NCI-H1048 (cell line): ENCODE data around the gene DNAH3.
"Not testable (repeated sequence)": the region's sequence is repeated elsewhere in the genome, so short reads cannot be mapped to it uniquely, and the experiment has no call there.

Source experiments
- DNase-seq: peaks from one replicate; lab custom pipeline; 2025; lab: John Stamatoyannopoulos, UW

The DNAH3 gene, protein sequence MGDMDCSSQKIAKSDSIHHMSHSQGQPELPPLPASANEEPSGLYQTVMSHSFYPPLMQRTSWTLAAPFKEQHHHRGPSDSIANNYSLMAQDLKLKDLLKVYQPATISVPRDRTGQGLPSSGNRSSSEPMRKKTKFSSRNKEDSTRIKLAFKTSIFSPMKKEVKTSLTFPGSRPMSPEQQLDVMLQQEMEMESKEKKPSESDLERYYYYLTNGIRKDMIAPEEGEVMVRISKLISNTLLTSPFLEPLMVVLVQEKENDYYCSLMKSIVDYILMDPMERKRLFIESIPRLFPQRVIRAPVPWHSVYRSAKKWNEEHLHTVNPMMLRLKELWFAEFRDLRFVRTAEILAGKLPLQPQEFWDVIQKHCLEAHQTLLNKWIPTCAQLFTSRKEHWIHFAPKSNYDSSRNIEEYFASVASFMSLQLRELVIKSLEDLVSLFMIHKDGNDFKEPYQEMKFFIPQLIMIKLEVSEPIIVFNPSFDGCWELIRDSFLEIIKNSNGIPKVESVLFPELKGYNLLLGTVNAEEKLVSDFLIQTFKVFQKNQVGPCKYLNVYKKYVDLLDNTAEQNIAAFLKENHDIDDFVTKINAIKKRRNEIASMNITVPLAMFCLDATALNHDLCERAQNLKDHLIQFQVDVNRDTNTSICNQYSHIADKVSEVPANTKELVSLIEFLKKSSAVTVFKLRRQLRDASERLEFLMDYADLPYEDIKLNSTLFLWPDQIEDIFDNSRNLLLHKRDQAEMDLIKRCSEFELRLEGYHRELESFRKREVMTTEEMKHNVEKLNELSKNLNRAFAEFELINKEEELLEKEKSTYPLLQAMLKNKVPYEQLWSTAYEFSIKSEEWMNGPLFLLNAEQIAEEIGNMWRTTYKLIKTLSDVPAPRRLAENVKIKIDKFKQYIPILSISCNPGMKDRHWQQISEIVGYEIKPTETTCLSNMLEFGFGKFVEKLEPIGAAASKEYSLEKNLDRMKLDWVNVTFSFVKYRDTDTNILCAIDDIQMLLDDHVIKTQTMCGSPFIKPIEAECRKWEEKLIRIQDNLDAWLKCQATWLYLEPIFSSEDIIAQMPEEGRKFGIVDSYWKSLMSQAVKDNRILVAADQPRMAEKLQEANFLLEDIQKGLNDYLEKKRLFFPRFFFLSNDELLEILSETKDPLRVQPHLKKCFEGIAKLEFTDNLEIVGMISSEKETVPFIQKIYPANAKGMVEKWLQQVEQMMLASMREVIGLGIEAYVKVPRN (N-terminal part only)

DNA sequence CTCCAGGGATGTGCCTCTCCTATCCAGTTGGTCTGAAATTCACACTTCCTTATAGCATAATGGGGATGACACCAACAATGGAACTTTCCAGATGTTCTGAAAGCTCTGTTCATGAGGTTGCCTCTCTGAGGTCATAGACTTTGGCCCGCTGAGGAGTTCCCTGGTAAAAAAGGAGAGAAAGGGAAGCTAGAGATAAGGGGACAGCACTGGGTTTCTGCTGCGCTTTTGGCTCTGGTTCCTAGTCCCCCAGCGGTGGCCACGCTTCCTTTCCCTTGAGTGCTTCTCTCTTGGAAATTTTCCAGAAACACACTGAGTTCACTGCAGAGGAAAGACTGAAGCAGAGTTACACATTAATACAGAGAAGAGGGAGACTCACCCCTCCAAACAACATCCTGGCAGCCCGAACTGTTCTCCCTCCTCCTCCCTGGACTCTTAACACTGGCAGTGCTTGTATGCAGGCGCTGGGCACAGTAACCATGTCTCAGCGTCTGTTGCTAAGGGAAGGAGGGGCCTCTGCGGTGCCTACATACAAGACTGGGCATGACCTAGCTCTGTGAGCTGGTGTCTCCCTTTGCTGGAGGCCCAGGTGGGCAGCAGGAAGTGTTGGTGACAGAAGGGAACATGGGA, at the start of gene DNAH3:
DNAH3 (minus strand) TSS at position 472 of the 627 bp plus-strand sequence. CDS start 527 bp downstream, outside the sequence.
- DNase-seq: no peak

DNA sequence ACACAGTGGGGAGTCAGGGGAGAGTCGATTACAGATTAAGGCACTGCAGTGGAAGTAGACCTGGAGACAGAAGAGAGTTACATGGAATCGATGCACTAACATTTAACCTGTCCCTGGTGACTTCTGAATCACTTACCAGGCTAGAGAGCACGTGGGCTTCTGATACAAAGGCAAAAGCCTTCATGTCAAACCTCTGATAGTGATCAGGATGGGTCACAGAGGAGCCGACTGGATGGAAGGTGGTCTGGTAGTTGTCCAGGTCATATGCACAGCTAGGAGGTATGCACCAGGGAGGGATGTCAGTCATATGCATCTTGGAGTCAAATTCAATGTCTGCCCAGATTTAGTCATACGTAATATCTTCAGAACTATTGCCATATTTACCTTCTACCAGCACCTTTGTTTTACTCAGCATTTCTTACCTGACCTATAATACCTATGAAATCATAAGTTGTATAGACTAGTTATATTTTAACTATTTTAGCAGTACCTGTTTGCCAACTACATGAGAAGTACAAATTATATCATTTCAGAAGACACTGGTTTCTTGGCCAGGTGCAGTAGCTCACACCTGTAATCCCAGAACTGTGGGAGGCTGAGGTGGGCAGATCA, 49.1 kb upstream of the DNAH3 start:
- DNase-seq: no peak

DNA sequence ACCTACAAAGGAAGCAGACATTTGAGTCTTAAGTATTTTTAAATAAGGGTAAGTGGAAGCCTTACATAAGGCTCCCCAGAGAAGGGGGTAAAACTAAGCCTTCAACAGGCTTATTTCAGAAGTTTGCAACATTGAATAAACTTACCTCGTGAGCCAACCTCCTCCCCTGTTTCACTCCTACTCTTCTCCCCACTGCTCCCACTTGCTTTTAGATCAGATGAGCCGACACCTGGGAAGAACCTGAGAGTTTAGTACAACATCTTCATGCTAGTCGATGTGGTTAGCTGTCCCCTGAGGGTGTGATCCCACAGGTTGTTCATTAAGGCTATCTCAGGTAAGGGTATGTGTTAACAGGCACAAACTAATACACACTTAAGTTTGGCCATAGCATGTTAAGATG, 47.0 kb upstream of the DNAH3 start:
- DNase-seq: no peak

DNA sequence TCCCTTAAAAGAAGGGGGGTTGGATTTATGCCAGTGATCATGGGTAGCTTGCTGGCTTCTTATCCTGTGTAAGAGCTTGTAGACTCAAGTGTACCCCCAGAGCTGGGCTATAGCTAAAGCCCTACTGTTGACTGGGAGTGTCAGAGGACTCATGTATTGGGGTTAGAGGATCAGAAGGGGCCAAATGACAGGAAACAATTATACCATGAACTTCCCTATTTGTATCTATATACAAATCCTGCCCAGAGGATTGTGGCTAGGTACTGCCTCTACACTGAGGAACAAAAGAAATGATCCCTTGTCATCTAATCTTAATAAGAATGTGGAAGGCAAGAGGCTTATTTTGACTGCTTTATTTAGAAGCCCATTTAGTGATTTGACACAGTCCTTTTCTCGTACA, 46.5 kb upstream of the DNAH3 start:
- no peak for DNase-seq

DNA sequence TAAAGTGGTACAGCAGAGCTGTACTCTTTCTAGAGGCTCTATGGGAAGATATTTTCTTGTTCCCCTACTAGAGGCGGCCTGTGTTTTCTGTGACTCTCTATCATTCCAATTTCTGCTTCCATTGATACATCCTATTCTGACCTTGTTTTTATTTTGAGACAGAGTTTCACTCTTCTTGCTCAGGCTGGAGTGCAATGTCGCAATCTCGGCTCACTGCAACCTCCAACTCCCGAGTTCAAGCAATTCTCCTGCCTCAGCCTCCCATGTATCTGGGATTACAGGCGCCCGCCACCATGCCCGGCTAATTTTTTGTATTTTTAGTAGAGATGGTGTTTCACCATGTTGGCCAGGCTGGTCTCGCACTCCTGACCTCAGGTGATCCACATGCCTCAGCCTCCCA, 44.7 kb upstream of the DNAH3 start:
- DNase-seq: not testable (repeated sequence)

DNA sequence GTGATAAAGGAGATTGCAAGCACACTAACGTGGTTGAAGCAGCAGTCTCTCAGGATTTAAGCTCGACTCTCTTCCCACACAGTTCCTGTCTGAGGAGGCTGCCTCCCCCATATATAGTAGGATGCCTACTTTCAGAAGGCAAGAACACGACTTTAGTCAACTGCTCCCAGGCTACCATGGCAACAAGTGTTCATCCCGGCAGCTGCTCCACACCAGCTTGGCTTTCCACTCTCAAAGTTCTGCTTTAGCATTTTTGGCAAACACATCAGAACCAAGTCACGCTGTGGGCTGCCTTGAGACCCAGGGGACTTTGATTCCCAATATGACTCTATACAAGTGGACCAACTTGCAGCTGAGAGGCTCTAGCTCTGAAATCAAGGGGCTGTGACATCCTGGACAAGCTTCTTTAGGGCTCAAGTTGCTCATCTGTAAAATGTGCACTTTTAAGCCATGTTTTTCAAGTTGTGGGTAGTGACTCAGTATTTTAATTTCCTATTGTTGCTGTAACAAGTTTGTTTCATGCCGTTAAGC, 44.2 kb upstream of the DNAH3 start:
- no peak for DNase-seq

DNA sequence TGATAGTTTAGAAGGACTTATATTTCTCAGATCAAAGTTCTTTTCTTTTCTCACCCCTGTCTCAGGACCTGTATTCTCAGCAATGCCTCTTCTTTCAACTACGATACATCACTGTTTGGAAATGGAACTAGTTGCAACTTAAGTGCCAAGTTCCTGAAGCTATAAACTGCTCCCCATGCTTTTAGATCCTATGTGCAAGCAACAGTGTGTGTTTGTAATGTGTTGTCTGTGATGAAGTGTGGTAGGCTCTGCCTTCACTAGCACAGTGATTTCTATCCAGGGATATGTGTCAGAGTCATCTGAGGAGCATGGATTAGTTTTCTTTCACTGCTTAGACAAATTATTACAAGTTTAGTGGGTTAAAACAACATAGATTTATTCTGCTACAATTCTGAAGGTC, 42.3 kb upstream of the DNAH3 start:
- no peak for DNase-seq

DNA sequence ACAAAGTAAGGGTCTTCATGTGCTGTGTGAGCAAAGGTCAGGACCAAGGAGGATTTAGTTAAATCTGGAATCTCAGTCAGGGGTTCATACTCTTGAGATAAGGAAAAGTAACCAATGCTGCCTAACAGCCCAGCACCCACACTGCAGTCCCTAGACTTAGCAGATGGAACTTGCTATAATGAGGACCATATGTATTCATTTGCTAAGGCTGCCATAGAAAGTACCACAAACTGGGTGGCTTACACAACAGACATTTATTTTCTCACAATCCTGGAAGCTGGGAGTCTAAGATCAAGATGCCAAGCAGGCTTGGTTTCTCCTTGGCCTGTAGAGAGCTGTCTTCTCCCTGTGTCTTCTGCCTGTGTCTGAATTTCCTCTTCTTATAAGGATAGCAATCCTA, 40.0 kb upstream of the DNAH3 start:
- DNase-seq: no peak

DNA sequence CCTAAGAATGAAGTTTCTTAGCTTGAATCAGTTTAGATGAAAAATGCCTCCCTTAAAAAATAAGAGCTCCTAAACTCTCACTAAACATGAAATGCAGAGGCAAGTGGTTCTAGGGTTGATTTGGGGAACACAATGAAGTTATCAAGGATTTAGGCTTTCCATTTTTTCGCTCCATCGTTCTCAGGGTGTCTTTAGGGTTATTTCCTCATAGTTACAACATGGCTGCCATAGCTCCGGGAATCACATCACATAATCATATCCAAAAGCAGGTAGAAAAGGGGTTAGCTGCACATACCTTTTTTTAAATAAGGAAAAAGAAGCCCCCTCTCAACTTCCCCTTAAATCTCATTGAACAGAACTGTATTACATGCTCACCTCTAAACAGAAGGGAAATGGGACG, 39.4 kb upstream of the DNAH3 start:
- DNase-seq: no peak

DNA sequence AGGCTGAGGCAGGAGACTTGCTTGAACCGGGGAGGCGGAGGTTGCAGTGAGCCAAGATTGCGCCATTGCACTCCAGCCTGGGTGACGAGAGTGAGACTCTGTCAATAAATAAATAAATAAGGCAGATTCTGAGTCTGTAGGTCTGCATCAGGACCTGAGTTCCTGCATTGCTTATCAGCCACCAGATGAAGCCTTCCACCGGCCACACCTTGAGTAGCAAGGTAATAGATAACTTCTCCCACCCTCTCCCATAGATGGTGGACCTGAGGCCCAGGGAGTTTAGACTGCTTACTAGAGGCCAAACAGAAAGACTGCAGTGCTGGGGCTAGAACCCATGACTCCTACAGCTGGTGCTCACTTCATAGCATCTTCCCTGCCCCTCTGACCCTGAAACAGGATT, 38.7 kb upstream of the DNAH3 start:
- no peak for DNase-seq

DNA sequence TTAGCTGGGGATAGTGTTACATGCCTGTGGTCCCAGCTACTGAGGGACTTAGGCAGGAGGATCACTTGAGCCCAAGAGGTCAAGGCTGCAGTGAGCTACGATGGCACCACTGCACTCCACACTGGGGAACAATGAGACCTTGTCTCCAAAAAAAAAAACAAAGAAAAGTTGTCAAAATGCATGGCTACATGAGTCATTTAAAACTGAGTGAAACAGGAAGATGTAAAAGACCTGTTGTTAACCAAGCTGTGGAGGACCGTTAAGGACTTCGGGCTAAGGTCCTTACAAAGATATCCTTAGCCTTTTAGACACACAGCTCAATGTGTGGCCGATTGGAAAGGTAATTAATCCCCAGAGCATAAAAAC, 35.7 kb upstream of the DNAH3 start:
- DNase-seq: no peak

DNA sequence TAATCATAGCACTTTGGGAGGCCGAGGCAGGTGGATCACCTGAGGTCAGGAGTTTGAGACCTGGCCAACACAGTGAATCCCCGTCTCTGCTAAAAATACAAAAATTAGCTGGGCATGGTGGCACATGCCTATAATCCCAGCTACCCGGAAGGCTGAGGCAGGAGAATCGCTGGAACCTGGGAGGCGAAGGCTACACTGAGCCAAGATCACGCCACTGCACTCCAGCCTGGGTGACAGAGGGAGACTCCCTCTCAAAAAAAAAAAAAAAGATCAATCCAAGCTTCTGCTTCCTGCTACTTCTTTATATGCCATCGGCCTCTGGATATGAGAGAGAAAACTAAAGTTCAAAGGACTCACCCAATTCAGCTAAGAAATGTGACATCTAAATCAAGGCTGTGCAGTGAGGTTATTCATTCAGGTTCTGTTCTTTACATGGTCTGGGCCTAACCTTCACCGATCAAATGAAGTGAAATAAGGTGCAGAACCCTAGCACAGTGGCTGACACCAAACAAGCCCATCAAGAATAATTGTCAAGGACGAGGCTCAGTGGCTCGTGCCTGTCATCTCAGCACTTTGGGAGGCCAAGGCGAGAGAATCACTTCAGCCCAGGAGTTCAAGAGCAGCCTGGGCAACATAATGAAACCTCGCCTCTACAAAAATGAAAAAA, 35.1 kb upstream of the DNAH3 start:
- DNase-seq: no peak

DNA sequence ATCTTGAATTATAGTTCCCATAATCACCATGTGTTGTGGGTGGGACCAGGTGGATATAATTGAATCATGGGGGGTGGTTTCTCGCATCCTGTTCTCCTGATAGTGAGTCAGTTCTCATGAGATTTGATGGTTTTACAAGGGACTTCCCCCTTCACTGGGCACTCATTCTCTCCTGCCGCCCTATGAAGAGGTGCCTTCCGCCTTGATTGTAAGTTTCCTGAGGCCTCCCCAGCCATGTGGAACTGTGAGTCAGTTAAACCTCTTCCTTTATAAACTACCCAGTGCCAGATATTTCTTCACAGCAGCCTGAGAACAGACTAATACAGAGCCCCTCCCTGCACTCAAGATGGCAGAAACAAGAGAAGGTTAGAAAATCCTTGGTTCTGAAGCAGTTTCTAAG, 34.2 kb upstream of the DNAH3 start:
- DNase-seq: no peak

DNA sequence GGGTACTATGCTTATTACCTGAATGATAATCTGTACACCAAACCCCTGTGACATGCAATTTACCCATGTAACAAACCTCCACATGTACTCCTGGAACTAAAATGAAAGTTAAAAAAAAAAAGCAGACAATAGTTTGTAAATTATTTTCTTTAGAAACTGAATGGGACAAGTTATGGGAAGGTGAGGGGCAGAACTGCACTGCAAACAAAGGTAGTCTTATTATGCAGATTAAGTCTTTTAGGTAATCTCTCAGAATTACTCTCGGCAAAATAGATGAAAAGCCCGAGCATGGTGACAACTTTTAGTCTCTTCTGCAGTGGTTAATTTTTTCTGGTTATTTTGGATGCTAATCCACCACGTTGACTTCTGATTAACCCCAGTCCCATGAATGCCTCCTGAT, 33.3 kb upstream of the DNAH3 start:
- DNase-seq: no peak

DNA sequence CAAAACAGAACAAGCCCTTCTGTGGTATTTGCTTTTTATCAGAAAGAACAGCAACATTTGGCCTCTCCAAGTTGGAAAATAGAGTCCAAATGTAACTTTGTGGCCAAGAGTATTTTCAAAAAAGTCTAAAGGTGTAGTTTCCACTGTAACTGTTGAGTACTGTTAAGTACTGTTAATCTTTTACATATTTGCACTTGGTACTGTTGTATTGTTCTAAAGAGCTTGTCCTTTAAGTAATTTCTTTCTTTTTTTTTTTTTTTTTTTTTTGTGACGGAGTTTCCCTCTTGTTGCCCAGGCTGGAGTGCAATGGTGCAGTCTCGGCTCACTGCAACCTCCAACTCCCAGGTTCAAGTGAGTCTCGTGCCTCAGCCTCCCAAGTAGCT, 29.3 kb upstream of the DNAH3 start:
- DNase-seq: no peak

DNA sequence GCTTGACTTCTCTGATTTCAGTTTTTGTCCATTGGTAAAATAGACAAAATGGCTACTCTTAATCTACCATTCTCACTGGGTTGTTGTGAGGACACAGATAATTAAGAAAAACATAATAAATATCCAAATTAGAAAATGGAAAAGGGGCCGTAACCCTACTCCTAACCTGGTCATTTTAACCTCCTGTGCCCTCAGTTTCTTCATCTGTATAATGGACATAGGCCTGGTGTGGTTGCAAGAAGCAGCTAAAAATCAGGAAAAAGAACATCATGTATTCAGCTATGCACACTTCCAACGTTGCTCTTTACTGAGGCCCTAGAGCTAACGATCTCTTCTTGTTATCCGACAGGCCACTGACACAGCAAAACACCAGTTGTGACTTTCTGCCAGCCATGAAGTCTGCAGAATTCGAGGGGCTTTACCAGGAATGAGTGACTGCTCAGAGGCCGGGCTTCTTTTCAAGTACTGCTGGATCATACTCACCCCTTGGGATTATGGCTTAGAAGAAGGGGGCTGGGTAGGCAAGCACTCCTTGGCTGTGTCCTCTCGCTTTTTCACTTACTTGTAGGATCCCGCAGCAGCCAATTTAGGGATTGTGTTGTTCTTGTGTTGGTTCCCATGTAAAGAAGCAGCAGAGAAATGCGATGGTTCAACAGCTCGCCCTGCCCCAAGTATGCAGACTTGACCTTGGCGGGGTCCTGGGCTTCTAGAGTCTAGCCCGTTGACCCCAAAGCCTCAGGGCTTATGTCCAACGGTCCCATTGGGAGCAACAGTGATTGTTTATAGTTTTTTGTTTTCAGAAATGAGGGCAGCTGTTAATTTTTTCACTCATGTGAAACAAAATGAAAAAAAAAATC, 28.7 kb upstream of the DNAH3 start:
- no peak for DNase-seq

DNA sequence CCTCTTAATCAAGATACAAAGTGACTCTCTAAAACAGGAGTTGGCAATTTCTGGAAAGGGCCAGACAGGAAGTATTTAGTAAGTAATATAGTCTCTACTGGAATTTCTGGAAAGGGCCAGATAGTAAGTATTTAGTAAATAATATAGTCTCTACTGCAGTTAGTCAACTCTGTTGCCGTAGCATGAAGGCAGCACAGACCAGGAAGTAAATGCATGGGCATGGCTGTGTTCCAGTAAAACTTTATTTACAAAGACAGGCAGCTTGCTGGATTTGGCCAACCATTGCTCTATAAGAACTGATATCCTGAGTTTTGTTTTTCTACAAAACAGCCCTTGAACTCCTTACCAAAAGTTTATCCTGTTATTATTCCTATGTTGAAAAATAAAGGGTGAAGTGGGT, 24.8 kb upstream of the DNAH3 start:
- DNase-seq: no peak

DNA sequence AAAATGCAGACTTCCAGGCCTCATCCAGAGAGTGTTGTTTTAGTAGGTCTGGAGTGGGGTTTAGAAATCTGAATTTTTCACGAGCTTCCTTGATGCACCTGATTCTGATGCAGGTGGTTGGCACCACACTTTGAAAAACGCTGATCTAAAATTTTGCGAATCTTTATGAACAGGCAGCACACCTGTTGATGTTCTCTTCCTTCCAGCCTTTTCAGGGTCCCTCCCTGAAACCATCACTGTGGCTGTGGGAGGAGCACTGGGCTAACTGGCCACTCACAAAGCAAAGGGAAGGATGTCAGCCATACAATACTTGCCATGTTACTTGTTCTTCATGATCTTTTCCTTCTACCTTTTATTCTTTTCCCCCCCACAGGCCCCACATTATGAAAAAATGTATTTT, 22.0 kb upstream of the DNAH3 start:
- DNase-seq: no peak

DNA sequence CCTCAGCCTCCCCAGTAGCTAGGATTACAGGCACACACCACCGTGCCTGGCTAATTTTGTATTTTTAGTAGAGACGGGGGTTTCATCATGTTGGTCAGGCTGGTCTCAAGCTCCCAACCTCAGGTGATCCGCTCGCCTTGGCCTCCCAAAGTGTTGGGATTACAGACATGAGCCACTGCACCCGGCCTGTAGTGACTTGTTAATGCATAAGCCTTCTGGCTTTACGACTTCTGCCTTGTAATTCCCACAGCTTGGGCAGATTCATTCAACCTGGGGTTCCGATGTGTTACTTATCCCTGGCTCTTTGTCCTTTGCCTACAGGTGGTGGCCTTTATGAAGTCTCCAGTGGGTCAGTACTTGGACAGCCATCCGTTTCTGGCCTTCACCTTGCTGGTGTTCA, 19.5 kb upstream of the DNAH3 start:
- DNase-seq: not testable (repeated sequence)
